Measurements from ENCODE around the gene ZACN. TPM values are rescaled to one million over a fixed set of nuclear protein-coding genes. Genes with fewer than 3 reads are reported as not detected.

The ZACN gene
- total RNA-seq, 4 donors from 2014 or later, result 0.13 TPM; not detected in 3

DNA sequence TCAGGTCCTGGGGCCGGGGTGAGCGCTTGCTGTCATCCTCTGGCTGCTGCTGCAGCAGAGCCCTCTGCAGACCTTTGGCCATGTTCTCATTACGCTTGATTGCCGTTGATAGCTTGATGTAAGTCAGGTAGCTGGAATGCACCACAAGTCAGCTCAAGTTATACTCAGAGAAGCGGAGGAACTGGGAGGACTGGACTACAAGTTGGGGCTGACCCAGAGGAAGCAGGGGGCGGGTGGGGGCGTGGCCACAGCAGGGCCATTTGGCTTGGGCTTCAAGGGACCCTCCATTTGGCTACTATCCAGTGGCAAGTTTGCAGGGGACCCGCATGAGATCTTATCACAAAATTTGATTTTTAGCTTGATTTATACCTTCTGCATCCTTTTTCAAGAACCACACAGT, 32.9 kb upstream of the ZACN start:
- no peaks in the 10 kb centered on the region for H3K9me3 ChIP-seq
- no peak for DNase-seq (ENCODE audit: extremely low spot score)
- 96% methylated on average over 8 of the region's 8 CpGs for WGBS
- no peaks in the 10 kb centered on the region for H3K4me1 ChIP-seq
- no peaks in the 10 kb centered on the region for H3K27me3 ChIP-seq
- intact Hi-C loops (cut with DNase I), result no loop called here
- TF ChIP-seq, protein P1, sequence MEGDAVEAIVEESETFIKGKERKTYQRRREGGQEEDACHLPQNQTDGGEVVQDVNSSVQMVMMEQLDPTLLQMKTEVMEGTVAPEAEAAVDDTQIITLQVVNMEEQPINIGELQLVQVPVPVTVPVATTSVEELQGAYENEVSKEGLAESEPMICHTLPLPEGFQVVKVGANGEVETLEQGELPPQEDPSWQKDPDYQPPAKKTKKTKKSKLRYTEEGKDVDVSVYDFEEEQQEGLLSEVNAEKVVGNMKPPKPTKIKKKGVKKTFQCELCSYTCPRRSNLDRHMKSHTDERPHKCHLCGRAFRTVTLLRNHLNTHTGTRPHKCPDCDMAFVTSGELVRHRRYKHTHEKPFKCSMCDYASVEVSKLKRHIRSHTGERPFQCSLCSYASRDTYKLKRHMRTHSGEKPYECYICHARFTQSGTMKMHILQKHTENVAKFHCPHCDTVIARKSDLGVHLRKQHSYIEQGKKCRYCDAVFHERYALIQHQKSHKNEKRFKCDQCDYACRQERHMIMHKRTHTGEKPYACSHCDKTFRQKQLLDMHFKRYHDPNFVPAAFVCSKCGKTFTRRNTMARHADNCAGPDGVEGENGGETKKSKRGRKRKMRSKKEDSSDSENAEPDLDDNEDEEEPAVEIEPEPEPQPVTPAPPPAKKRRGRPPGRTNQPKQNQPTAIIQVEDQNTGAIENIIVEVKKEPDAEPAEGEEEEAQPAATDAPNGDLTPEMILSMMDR (IDR thresholded peaks at IDR 0.05), result no peak
- no peak for TF ChIP-seq EP300 (IDR thresholded peaks at IDR 0.05)
- TF ChIP-seq POLR2AphosphoS5 (IDR thresholded peaks at IDR 0.05), result no peak
- no peak for TF ChIP-seq POLR2A (IDR thresholded peaks at IDR 0.05; ENCODE audit: low read depth)
- H3K27ac ChIP-seq (replicated peaks in 1 of 4), result no peak overlapping the region
- H3K4me3 ChIP-seq, result no peak overlapping the region
- H3K36me3 ChIP-seq, result peaks cover 91 to 100% (median 98%) of the 10 kb centered on the region in 4 donors

DNA sequence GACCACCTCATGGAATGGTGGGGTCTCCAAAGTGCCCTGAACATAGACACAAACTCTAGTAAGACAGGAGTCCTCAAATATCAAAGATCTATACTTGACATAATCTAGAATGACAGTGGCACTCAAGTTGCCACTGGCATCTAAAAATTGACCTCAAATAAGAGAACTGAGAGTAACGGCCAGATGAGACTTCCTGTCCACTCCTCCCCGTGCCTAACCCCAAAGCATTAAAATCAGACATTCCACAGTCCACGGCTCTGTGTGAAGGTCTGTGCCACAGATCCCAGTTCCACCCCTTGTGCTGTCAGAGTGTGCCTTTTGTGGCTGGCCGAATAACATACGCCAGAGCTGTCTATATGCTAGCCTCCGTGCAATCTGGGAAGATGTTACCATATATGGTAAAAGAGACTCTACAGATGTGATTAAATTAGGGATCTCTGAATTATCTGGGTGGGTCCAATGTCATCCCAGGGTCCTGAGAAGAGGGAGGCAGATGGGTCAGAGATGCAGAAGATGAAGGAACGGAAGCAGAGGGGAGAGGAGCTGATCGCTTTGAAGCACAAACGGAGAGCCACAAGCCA, 30.9 kb upstream of the ZACN start:
- no peak for TF ChIP-seq EP300 (IDR thresholded peaks at IDR 0.05)
- TF ChIP-seq, protein P1 (IDR thresholded peaks at IDR 0.05), result no peak
- no peak for TF ChIP-seq POLR2AphosphoS5 (IDR thresholded peaks at IDR 0.05)
- no peak for TF ChIP-seq POLR2A (IDR thresholded peaks at IDR 0.05; ENCODE audit: low read depth)
- H3K36me3 ChIP-seq, result peaks cover 79 to 100% (median 90%) of the 10 kb centered on the region in 4 donors
- 83% methylated on average over 9 of the region's 9 CpGs for WGBS
- DNase-seq (ENCODE audit: extremely low spot score), result no peak
- no peak overlapping the region for H3K4me3 ChIP-seq
- H3K4me1 ChIP-seq, result no peaks in the 10 kb centered on the region
- intact Hi-C loops (cut with DNase I), result no loop called here
- no peaks in the 10 kb centered on the region for H3K27me3 ChIP-seq
- no peak overlapping the region for H3K27ac ChIP-seq (replicated peaks in 1 of 4)
- H3K9me3 ChIP-seq, result no peaks in the 10 kb centered on the region

DNA sequence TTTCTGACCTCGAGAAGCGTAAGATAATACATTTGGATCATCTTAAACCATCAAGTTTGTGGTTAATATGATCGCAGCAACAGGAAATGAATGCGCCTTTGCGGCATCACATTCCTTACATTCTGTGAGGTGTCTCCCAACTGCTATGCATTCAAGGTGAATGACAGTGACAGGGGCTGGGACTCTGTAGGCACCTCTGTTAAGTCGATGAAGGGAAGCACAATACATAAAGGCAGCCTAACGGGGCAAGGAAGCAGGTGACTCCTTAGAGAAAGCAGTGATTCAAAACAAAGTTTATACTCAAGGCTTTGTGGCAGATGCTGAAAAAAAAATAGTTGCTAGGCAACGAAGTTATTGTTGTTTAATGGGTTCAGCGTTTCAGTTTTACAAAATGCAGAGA, 30.3 kb upstream of the ZACN start:
- H3K36me3 ChIP-seq, result peaks cover 78 to 100% (median 90%) of the 10 kb centered on the region in 4 donors

DNA sequence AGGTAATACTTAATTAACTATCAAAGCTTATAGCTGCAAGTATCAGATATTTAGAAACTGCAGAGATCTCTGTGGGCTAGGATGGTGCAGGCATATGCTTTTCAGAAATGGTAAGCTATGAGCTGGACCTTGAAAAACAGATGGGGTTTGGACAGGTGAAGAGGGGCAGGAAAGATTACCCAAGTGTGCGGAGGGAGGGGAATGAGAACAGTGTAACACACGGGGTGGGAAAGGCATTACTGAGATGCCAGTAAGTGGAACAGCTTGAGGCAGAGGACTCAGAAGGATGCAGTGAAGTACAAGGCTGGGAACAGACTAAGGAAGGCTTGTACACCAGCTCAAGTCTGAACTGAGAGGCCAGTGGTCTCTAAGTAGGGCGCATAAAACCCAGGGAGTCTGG, 29.7 kb upstream of the ZACN start:
- 76% methylated on average over 3 of the region's 3 CpGs for WGBS

More for the DNA sequence above, 30.3 kb upstream of the ZACN start:
- 82% methylated on average over 9 of the region's 9 CpGs for WGBS
- intact Hi-C loops (cut with DNase I), result no loop called here
- Histone ChIP-seq H3K9me3 (no peaks in the 10 kb centered on the region), H3K27ac (replicated peaks in 1 of 4) (no peak overlapping the region), H3K4me3 (no peak overlapping the region), H3K27me3 (no peaks in the 10 kb centered on the region), H3K4me1 (no peaks in the 10 kb centered on the region)
- TF ChIP-seq EP300 (IDR thresholded peaks at IDR 0.05) (no peak), POLR2A (IDR thresholded peaks at IDR 0.05; ENCODE audit: low read depth) (no peak), POLR2AphosphoS5 (IDR thresholded peaks at IDR 0.05) (no peak)
- TF ChIP-seq, protein P1 (IDR thresholded peaks at IDR 0.05), result no peak
- no peak for DNase-seq (ENCODE audit: extremely low spot score)

More for the DNA sequence above, 29.7 kb upstream of the ZACN start:
- H3K27ac ChIP-seq (replicated peaks in 1 of 4), result no peak overlapping the region
- H3K36me3 ChIP-seq, result peaks cover 72 to 100% (median 89%) of the 10 kb centered on the region in 4 donors
- TF ChIP-seq, protein P1 (IDR thresholded peaks at IDR 0.05), result no peak
- no peak for TF ChIP-seq POLR2A (IDR thresholded peaks at IDR 0.05; ENCODE audit: low read depth)
- TF ChIP-seq POLR2AphosphoS5 (IDR thresholded peaks at IDR 0.05), result no peak
- no peak for TF ChIP-seq EP300 (IDR thresholded peaks at IDR 0.05)
- H3K4me1 ChIP-seq, result no peaks in the 10 kb centered on the region
- no peaks in the 10 kb centered on the region for H3K9me3 ChIP-seq
- DNase-seq (ENCODE audit: extremely low spot score), result no peak
- no peaks in the 10 kb centered on the region for H3K27me3 ChIP-seq
- intact Hi-C loops (cut with DNase I), result no loop called here
- H3K4me3 ChIP-seq, result no peak overlapping the region
